GM11168 (cell line): Measurements from ENCODE around the gene EIF5.

Experiments
- in situ Hi-C: fragments of 300-500 bp; cut with MboI; formaldehyde crosslinking; loops from one replicate; pipeline ENCODE4 v1.12.0; 2022; ENCODE audit warnings: low sequenced_read_pairs; ENCODE audit not compliant: unreplicated experiment

Gene EIF5

GRCh38 chr14:103360548-103360947 is 26.5 kb downstream of the EIF5 start:
- in situ Hi-C loops: no loop called here

GRCh38 chr14:103361867-103362266 is 27.8 kb downstream of the EIF5 start:
- in situ Hi-C loops: no loop called here

- in situ Hi-C loops: no loop called here
Measured at GRCh38 chr14:103362780-103363179, 28.7 kb downstream of the EIF5 start.

DNA sequence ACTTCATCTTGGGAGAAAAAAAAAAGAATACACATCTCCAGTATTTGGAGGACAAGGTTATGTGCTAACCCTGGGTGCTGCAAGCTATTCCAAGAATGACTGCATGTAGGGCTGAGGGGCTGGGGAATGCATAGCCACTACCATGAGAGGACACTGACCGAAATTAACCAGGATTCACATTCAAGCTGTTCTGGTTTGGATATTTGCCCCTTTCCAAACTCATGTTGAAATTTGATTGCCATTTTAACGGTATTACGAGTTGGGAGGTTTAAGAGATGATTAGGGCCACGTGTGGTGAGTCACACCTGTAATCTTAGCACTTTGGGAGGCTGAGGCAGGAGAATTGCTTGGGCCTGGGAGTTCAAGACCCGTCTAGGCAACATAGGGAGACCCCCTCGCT is 32.7 kb downstream of the EIF5 start:
- in situ Hi-C loops: no loop called here

- in situ Hi-C loops: no loop called here
Measured at GRCh38 chr14:103367995-103368394, 34.0 kb downstream of the EIF5 start.

- in situ Hi-C loops: no loop called here
Measured at GRCh38 chr14:103370087-103370486, 36.0 kb downstream of the EIF5 start.

DNA sequence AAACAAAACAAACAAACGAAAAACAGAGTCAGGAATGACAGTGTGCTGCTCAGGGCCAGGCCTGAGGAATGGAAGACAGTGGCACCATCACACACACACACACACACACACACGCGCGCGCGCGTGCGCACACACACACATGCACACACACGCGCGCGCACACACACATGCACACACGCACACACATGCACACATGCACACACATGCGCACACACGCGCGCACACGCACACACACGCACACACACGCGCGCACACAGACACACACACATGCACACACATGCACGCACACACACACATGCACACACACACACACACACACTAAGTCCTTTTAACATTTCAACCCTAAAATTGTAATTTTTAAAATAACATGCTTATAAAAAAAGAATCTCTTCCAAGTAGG is 38.0 kb downstream of the EIF5 start:
- in situ Hi-C loops: no loop called here

DNA sequence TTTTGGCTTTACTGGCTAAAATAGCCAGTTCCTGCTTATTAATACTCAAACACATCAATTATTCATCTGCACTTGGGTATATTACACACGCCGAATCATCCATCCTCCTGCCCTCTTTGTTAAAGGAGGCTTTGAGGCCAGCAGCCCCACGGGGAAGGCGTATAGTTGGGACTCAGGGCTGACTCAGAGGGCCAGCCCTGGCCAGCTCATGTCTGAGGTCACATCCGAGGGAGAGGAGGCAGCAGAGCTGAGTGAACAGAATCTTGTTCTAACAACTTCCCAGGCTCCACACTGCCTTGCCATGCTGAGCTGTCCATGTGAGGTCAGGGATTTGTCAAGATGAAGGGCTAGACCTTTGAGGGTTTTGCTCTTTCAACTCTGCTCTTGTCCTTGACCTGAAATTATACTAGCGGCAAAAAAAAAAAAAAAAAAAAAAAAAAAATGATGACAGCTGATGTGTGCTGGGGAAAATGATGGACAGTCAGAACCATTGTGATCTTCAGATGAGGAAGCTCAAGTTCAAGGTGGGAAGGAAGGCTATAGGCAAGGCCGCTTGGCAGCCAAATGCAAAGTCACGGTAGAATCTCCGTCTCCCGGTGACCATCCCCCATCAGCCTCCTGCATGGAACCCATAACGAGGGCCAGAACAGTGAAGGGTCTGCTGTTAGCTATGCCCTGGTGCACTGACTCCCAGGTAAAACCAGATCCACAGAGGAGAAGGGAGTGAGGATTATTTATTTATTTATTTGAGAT is 38.7 kb downstream of the EIF5 start:
- in situ Hi-C loops: no loop called here

GRCh38 chr14:103374121-103374520 is 40.1 kb downstream of the EIF5 start:
- in situ Hi-C loops: no loop called here

GRCh38 chr14:103377522-103378037 is 43.5 kb downstream of the EIF5 start:
- in situ Hi-C loops: no loop called here

DNA sequence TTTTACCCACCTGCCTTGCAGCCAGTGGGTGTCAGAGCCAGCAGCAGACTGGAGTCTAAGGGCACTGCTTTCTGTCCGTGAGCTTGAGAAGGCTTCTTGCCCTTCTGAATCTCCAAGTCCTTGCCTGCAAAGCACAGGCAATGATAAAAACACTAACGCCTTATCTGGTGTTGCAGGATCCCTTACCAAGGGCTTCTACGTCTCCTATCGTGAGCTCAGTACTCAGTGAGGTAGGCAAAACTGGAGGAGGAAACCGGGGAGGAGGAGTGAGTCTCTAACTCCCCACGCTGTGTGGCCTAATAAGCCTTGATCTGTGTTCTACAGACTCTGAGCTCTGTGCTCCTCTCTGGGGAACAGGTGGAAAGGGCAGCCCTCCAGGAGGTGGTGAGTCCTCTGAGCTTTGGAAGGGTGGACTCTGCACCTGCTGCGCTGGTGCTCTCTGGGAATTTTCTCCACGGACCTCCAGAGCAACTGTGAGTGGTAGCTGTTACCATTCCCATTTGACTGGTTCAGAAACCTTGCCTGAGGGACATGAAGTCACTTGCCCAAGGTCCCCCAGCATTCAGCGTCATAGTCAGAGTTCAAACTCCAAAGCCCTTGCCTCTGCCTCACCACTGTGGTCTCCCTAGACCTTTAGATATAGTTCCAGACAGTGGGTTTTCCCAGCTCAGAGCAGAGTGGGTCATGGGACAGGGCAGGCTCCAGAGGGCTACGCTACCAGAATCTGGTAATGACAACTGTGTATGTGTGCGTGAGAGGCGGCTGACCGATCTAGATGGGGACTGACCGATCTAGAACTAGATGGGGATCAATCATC is 44.2 kb downstream of the EIF5 start:
- in situ Hi-C loops: no loop called here

- in situ Hi-C loops: no loop called here
Measured at GRCh38 chr14:103380719-103381377, 46.8 kb downstream of the EIF5 start.

DNA sequence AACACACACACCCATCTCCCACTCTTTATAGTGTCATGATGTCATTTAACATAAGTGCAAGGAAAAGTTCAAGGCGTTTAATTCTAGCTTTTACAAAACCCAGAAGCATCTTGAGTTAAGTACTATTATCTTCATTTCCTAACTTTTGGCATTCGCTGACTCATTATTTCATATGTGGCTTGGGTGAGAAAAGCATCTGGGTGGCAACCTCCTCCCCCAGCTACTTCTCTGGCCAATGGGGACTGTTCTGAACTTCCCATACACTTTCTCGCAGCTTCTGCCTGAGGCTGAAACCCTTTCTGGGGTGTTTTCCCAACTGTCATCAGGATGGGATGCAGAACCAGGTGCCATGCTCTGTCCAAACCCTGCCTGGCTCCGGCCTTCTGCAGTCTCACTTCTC is 48.3 kb downstream of the EIF5 start:
- in situ Hi-C loops: no loop called here

DNA sequence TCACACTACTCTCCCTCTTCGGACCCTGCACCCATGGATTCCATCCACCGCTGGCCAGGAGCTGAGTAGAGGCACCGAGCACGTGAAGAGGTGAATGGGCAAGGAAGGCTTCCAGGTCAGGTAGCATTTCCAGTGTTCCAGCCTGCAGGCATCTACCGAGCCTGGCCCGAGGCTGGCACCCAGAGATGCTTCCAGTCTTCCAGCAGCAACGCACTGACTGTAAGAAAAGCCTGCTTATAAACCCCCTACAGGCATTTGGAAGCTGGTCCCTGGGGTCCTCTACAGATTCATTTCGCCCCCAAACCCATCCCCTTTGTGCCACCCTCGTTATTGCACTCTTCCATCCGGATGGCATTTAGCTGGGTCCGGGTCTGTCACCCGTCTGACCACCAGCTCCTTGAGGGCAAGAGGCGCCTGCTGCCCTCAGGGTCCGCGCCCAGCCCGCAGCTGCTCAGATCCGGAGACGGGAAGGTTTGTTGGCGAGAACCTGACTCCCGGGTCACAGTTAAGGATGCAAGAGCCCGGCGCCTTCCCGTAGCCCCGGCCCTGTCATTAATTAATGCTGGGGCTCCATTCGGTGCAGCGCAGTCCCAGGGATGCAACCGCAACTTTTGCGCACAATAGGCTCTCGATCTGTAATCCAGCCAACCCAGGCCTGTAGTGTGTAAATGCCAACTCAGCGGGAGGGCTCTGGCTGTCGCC is 50.6 kb downstream of the EIF5 start:
- in situ Hi-C loops: no loop called here

DNA sequence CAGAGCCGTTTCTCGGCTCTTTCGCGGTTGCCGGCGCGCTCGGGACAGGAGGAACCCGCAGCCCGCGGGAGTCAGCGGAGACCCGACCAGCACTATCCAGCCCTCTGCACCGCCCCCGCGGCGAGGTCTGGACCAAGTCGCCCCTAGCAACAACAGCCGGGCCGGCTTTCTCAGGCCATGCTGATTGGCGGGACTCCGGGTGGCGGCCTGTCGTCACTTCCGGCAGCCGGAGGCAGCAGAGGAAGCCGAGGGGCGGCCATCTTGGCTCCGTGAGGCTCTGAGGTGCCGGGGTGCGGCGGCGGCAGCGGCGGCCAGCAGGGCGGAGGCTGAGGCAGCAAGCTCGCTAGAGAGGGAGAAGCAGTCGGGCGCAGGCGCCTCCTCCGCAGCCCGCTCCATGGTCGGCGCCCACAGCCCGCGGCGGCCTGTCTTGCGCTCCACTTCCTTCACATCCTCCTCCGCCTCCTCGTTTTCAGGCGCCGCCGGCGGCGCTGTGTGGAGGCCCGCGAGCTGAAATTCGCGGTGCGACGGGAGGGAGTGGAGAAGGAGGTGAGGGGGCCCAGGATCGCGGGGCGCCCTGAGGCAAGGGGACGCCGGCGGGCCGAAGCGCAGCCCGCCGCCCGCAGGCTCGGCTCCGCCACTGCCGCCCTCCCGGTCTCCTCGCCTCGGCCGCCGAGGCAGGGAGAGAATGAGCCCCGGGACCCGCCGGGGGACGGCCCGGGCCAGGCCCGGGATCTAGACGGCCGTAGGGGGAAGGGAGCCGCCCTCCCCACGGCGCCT is 51.3 kb downstream of the EIF5 start, which contains the start of gene MARK3:
Gene MARK3 (plus strand): TSS at position 264 of the 777 bp plus-strand sequence. CDS start 615 bp downstream, outside the sequence.
- in situ Hi-C loops: no loop called here

GRCh38 chr14:103385929-103386712 is 52.1 kb downstream of the EIF5 start:
- in situ Hi-C loops: no loop called here

DNA sequence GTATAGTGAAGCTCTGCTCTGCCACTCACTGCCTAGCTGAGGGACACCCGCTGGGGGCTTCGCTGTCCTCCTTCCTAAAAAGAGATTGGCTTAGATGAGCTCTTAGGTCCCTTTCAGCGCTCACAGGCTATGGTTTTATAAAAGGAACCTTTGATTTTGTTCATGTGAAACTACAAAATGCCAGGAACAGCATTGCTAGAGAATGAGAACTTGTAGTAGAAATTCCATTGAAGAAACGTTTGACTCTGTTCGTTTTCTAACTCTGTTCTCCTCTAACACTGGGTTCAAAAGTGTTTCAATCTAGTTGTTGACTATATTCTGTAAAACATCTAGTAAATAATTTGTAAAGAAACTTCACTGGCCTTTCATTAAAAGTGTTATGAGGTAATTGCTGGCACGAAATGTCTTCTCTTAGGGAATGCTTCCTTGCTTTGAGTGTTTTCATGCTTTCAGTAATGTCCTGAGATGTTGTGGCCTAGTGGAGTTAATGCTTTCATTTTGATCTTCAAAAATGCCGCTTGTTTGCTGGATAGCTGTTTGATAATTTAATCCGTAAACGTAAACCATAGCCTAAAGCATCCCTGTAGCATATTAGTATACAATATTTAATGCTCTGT is 52.8 kb downstream of the EIF5 start:
- in situ Hi-C loops: no loop called here

DNA sequence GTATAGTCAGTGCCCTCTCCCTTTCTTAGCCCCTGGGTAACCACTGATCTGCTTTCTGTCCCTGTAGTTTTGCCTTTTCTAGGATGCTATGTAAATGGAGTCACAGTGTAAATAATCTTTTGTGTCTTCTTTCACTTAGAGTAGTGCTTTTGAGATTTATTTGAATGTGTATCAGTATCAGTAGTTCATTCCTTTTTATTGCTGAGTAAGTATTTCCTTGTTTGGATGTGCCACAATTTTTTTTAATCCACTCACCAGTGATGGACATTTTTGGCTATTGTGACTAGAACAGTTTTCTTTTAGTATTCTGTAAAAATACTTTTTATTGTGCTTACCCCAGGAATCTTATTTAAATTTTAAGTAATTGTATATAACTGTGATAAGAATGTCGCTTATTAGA is 54.6 kb downstream of the EIF5 start:
- in situ Hi-C loops: no loop called here
